Measurements from ENCODE around the gene FAM131A.

The FAM131A gene

GRCh38 chr3:184395320-184395660 lies 57.9 kb downstream of the FAM131A start:
- DNase-seq (ENCODE audit: low read depth, low spot score), result no peak

Measured in smooth muscle cell of the brain vasculature (primary cell).